Parathyroid adenoma (tissue), 2 donors: ENCODE measurements around the gene HMGCR.

ENCODE experiments used
- H2AFZ ChIP-seq: fragments of 300-600 bp; sonication (generic); one replicate; pipeline ENCODE4 v1.7.0; 2017; ENCODE audit warnings: antibody characterized with exemption, mild to moderate bottlenecking
- H3K27ac ChIP-seq: fragments of 300-600 bp; sonication (generic); one replicate; pipeline ENCODE4 v1.7.0; 2017
- H3K27me3 ChIP-seq: fragments of 300-600 bp; sonication (generic); one replicate; pipeline ENCODE4 v1.7.0; 2017; ENCODE audit warnings: low read length; ENCODE audit not compliant: control insufficient read depth, insufficient read depth
- H3K36me3 ChIP-seq: fragments of 300-600 bp; sonication (generic); one replicate; pipeline ENCODE4 v1.7.0; 2017; ENCODE audit warnings: low read length; ENCODE audit not compliant: control insufficient read depth, insufficient read depth
- H3K4me1 ChIP-seq: fragments of 300-600 bp; sonication (generic); one replicate; pipeline ENCODE4 v1.7.0; 2017; ENCODE audit warnings: control low read depth
- H3K4me2 ChIP-seq: fragments of 300-600 bp; sonication (generic); one replicate; pipeline ENCODE4 v1.7.0; 2017; ENCODE audit warnings: low read length
- H3K4me3 ChIP-seq: fragments of 300-600 bp; sonication (generic); one replicate; pipeline ENCODE4 v1.7.0; 2017; ENCODE audit warnings: low read depth, low read length
- H3K79me2 ChIP-seq: fragments of 300-600 bp; sonication (generic); one replicate; pipeline ENCODE4 v1.7.0; 2017; ENCODE audit warnings: control low read depth
- H3K9ac ChIP-seq: fragments of 300-600 bp; sonication (generic); one replicate; pipeline ENCODE4 v1.7.0; 2017; ENCODE audit warnings: mild to moderate bottlenecking
- H3K9me3 ChIP-seq: fragments of 300-600 bp; sonication (generic); one replicate; pipeline ENCODE4 v1.7.0; 2017; ENCODE audit warnings: low read length; ENCODE audit not compliant: control insufficient read depth
- TF ChIP-seq, protein P1 (sequence below): fragments of 300-600 bp; sonication (generic); IDR thresholded peaks from one replicate; pipeline ENCODE4 v1.7.0; 2017; ENCODE audit warnings: antibody characterized with exemption, mild to moderate bottlenecking
- donor health status: primary hyperparathyroidism.

HMGCR gene

GRCh38 chr5:75340714-75341478 lies 3.9 kb downstream of the HMGCR start:
- no peak overlapping the region for H3K4me2 ChIP-seq
- TF ChIP-seq, protein P1, sequence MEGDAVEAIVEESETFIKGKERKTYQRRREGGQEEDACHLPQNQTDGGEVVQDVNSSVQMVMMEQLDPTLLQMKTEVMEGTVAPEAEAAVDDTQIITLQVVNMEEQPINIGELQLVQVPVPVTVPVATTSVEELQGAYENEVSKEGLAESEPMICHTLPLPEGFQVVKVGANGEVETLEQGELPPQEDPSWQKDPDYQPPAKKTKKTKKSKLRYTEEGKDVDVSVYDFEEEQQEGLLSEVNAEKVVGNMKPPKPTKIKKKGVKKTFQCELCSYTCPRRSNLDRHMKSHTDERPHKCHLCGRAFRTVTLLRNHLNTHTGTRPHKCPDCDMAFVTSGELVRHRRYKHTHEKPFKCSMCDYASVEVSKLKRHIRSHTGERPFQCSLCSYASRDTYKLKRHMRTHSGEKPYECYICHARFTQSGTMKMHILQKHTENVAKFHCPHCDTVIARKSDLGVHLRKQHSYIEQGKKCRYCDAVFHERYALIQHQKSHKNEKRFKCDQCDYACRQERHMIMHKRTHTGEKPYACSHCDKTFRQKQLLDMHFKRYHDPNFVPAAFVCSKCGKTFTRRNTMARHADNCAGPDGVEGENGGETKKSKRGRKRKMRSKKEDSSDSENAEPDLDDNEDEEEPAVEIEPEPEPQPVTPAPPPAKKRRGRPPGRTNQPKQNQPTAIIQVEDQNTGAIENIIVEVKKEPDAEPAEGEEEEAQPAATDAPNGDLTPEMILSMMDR = no peak
- H2AFZ ChIP-seq = no peak overlapping the region
- no peaks in the 10 kb centered on the region for H3K9me3 ChIP-seq
- no peaks in the 10 kb centered on the region for H3K27me3 ChIP-seq
- no peaks in the 10 kb centered on the region for H3K36me3 ChIP-seq
- H3K79me2 ChIP-seq = peaks cover 17% of the 10 kb centered on the region
- H3K4me3 ChIP-seq = no peak overlapping the region
- H3K9ac ChIP-seq = no peak overlapping the region
- peaks cover 8% of the 10 kb centered on the region for H3K4me1 ChIP-seq
- no peak overlapping the region for H3K27ac ChIP-seq

- H3K4me2 ChIP-seq = no peak overlapping the region
- TF ChIP-seq, protein P1 = no peak
- H3K4me1 ChIP-seq = peaks cover 6% of the 10 kb centered on the region
- H3K27ac ChIP-seq = no peak overlapping the region
- no peaks in the 10 kb centered on the region for H3K36me3 ChIP-seq
- no peak overlapping the region for H2AFZ ChIP-seq
- no peak overlapping the region for H3K4me3 ChIP-seq
- peaks cover 17% of the 10 kb centered on the region for H3K79me2 ChIP-seq
- H3K27me3 ChIP-seq = no peaks in the 10 kb centered on the region
- no peak overlapping the region for H3K9ac ChIP-seq
- H3K9me3 ChIP-seq = no peaks in the 10 kb centered on the region
Measured at GRCh38 chr5:75341934-75342333, 4.9 kb downstream of the HMGCR start.

- Histone ChIP-seq H2AFZ (no peak overlapping the region), H3K4me2 (no peak overlapping the region), H3K27ac (no peak overlapping the region), H3K9ac (no peak overlapping the region), H3K79me2 (peaks cover 16% of the 10 kb centered on the region), H3K4me1 (peaks cover 6% of the 10 kb centered on the region), H3K9me3 (no peaks in the 10 kb centered on the region), H3K36me3 (no peaks in the 10 kb centered on the region), H3K27me3 (no peaks in the 10 kb centered on the region), H3K4me3 (no peak overlapping the region)
- TF ChIP-seq, protein P1 = no peak
Measured at GRCh38 chr5:75342836-75343235, 5.8 kb downstream of the HMGCR start.

- no peaks in the 10 kb centered on the region for H3K27me3 ChIP-seq
- TF ChIP-seq, protein P1 = no peak
- H3K4me3 ChIP-seq = no peak overlapping the region
- no peaks in the 10 kb centered on the region for H3K36me3 ChIP-seq
- no peaks in the 10 kb centered on the region for H3K9me3 ChIP-seq
- no peak overlapping the region for H3K27ac ChIP-seq
- no peaks in the 10 kb centered on the region for H3K4me1 ChIP-seq
- H2AFZ ChIP-seq = no peak overlapping the region
- no peaks in the 10 kb centered on the region for H3K79me2 ChIP-seq
- H3K4me2 ChIP-seq = no peak overlapping the region
- H3K9ac ChIP-seq = no peak overlapping the region
Measured at GRCh38 chr5:75348241-75348640, 11.2 kb downstream of the HMGCR start.

DNA sequence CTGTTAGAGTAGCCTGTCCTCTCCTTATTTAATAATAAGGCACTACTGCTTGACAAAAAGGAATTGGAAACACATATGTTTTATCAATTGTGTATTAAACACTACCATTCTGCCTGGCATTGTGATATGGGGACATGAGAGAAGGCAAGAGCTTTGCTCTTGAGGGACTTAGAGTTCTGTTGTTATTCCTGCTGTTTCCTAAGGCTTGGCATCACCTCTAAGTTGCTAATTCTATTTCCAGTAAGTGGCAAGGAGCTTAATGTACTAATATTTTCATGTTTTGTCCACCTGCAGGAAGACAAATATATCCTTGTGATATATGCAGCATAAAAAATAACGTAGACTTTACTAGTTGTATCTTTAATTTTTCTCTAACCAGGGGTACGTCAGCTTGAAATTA lies 12.6 kb downstream of the HMGCR start:
- Histone ChIP-seq H3K4me2 (no peak overlapping the region), H3K4me3 (no peak overlapping the region), H3K9me3 (no peaks in the 10 kb centered on the region), H3K27me3 (no peaks in the 10 kb centered on the region), H3K9ac (no peak overlapping the region), H3K36me3 (no peaks in the 10 kb centered on the region), H3K79me2 (no peaks in the 10 kb centered on the region), H3K4me1 (no peaks in the 10 kb centered on the region), H3K27ac (no peak overlapping the region), H2AFZ (no peak overlapping the region)
- TF ChIP-seq, protein P1 = no peak
